Measurements from ENCODE around the gene TRERF1. TPM values are rescaled to one million over a fixed set of nuclear protein-coding genes. Genes with fewer than 3 reads are reported as not detected.

TRERF1 gene
- polyA plus RNA-seq, 3 donors: 14.1 to 18.3 (median 15.8) TPM

DNA sequence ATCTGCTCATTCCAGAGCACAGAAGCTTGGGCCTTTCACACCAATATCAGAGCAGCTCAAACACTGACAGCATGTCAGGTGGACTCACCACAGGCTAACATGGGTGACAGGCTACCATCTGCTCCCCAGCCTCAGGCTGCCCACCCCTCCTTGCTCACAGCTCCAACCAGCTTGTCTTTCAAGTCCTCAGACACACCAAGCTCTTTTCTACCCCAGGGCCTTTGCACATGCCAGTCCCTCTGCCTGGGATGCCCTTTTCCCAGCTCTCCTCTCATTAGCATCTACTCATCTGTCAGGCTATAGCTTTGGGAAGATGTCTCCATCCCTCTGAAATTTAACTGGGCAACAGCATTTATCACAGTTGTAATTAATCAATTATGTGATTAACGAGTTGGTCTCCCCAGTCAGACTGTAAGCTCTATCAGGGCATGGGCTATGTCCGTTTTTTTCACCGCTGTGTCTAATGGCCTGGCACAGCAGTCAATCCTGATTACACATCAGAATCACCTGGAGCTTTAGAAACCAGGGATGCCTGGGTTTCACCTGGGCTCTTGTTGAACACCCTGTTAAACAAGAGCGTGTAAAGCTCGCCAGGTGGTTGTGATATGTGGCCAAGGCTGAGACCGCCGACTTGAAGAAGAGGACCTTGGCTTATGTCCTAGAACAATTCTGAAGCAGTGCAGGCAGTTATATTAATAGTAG, 145.1 kb downstream of the TRERF1 start:
- no peak for DNase-seq

DNA sequence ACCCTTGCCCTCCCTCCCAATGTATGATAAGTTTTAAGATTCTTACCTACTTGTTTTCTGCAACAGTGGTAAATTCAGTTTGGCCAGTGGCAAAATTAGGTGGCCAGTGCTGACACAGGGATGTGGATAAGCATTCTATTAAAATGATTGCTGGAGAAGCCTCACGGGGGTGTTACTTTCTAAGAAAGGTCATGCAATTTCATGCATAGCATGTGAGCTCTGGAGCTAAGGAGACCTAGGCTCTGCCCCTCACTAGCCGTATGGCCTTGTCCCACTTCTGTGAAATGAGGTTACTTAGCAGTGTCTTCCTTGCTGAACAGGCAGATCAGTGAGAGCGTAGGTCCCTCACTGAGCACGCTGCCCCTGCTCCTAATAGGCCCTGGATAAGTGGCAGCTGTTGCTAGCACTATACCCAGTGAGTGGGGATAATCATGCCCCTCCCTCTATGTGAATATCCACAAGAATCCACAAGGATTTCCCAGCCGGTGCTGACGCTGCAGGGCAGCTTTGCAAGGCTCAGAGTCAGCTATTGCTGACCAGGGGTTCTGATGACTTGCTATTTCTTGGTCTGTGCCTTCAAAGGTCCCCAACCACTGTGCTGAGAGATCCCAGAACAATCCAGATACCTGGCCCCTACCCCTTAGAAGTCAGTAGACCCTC, 147.5 kb downstream of the TRERF1 start:
- DNase-seq: no peak

- DNase-seq: no peak
Measured at GRCh38 chr6:42302411-42302810, 149.3 kb downstream of the TRERF1 start.

DNA sequence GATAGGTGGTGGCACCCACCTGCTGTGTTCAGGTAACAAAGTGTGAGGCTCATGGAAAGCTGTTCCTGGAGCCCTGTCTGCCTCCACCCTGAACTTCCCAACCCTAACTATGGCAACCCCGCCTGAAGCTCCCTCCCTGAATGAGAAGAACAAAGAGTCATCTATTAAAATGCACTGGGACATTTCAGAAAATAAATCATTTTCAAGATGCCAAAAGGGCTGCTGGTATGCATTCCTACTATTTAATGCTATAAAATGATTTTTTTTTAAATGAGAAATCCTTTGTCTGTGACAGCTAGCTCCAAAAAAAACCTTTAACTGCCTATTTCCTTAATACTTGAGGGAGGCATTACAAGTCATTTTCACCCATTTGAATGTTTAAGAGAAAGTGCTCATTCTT, 149.7 kb downstream of the TRERF1 start:
- no peak for DNase-seq

GRCh38 chr6:42300701-42301100, 151.0 kb downstream of the TRERF1 start:
- DNase-seq: no peak

- no peak for DNase-seq
Measured at GRCh38 chr6:42300185-42300584, 151.5 kb downstream of the TRERF1 start.

- no peak for DNase-seq
Measured at GRCh38 chr6:42297661-42298060, 154.1 kb downstream of the TRERF1 start.

DNA sequence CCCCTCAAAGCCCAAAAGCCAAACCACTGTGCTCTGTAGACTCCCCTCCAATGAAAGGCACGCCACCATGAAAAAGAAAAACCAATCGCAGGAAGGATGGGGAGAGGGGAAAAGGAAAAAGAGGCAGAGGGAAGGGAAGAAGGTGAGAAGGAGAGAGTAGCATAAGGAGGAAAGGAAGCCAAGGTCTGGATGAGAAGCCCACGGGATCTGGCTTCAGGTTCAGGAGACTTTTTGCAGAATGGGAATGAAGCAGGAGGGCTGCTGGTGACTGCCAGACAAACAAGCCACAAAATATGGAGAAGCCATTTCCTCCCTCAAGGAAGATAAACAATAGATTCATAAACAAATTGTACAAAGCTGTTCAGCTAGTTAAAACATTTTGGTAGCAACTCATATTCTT, 155.1 kb downstream of the TRERF1 start:
- DNase-seq: no peak

DNA sequence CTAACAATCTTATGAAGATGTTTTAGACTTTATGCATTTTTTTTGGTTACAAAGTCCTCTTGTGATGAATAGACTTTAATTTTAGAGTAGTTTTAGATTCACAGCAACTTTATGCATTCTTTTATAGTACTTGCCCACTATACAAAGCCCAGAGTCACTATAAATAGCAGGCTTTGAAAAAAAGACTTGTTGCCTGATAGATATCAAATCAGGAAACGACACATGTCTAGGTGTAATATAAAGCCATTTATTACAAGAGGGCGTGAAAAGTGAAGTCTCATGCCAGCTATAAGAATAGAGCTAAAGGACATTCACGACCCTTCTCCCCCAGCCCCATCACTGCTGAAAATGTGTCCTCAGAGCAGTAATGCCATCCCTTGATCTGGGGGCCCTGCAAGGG, 156.0 kb downstream of the TRERF1 start:
- DNase-seq: no peak

DNA sequence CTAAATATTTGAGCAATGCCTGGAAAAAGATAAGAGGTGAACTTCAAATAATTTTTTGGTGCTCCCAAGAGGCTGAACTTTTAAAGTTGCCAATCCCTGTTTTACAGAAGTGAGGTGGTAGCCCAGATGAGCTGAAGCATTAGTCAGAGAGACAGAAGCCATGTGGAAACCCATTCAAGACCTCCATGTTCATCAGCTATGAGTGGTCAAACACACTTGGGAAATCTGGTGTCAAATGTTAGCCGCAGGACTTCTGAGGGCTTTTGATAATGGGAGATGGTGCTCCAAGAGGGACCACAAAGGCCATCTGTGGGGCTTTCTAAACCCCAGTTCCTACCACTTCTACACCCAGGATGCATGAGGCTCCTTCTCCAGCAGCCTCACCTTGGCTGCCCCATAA, 156.5 kb downstream of the TRERF1 start:
- no peak for DNase-seq

DNA sequence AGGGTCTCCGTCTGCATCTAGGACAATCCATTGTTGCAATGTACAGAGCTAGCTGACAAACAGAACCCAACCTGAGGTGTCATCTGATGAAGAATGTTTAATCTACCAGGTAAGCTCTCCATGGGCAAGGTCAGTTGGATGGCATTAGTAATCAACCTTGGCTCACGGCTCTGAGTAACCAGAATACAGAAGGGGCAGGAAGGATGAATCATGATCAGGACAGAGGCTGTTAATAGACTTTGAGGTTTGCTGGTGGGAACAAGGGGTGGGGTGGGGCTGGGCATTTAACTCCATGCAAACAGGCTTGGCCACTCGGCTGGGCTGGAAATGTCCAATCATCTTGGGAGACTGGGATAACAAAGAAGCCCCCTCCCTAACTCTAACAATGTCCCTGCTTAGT, 157.0 kb downstream of the TRERF1 start:
- DNase-seq: no peak

GRCh38 chr6:42293386-42293977, 158.2 kb downstream of the TRERF1 start:
- DNase-seq: no peak

GRCh38 chr6:42292004-42292740, 159.6 kb downstream of the TRERF1 start:
- DNase-seq: no peak

- DNase-seq: no peak
Measured at GRCh38 chr6:42287756-42288155, 164.0 kb downstream of the TRERF1 start.

- no peak for DNase-seq
Measured at GRCh38 chr6:42281570-42281969, 170.2 kb downstream of the TRERF1 start.

- DNase-seq: no peak
Measured at GRCh38 chr6:42280966-42281533, 170.7 kb downstream of the TRERF1 start.

- DNase-seq: no peak
Measured at GRCh38 chr6:42279966-42280629, 171.6 kb downstream of the TRERF1 start.

DNA sequence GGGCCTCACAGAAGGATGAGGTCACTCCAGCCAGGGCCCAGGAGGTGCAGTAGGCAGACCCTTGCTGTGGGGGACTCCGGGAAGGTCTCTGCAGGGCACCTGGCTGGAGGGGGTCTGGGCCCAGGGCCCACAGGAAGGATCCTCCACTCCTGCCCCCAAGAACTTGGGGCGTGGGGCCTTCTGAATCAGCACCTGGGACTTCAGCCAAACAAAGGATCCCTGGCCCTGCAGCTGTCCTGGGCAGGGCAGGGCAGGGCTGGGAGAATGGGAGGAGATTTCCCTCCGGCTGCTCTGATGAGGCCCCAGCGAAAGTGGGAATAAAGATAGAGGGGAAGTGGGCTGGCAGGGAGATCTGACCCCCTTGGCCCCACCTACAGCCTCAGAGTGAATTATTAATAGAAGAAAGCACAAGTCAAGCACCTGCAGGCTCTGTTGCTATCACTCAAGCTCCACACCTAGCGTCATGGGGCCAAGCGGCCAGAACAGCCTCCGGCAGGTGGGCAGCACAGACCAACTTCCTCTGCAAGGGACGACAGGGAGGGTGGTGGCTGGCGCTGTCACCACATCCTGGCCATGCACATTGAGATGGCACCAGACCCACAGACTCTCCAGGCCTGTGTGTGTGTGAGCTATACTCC, 172.5 kb downstream of the TRERF1 start:
- DNase-seq: no peak

DNA sequence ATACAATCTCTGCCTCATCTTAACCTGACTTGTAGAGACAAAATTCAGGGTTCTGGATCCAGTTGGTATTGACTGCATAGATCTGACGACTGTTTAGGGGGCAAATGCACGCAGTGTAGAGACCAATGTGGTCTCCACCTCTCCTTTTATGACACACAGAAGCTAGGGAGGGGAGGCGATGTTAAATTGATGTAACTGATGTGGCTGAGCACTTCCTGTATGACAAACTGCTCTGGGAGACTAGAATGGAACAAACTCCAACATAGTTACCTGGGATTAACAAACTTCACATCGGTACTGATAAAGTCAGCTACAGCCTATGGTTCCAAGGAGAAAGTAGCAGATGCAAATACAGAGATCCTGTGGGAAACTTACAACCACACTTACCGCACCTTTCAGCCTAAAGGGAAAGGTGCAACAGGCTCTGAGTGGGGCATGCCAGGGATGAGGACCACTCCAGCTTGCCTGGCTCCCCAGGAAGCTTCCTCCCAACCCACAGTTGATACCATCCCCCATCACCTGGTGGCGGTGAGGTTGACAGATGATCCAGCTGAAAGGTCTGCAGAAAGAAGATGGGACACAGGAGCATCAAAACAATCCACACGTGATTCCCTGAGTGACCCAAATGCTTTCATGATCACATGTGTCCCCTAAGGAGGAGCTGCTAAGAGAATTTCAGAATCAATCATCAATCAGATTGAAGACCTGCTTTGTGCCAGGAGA, 173.4 kb downstream of the TRERF1 start:
- DNase-seq: no peak

DNA sequence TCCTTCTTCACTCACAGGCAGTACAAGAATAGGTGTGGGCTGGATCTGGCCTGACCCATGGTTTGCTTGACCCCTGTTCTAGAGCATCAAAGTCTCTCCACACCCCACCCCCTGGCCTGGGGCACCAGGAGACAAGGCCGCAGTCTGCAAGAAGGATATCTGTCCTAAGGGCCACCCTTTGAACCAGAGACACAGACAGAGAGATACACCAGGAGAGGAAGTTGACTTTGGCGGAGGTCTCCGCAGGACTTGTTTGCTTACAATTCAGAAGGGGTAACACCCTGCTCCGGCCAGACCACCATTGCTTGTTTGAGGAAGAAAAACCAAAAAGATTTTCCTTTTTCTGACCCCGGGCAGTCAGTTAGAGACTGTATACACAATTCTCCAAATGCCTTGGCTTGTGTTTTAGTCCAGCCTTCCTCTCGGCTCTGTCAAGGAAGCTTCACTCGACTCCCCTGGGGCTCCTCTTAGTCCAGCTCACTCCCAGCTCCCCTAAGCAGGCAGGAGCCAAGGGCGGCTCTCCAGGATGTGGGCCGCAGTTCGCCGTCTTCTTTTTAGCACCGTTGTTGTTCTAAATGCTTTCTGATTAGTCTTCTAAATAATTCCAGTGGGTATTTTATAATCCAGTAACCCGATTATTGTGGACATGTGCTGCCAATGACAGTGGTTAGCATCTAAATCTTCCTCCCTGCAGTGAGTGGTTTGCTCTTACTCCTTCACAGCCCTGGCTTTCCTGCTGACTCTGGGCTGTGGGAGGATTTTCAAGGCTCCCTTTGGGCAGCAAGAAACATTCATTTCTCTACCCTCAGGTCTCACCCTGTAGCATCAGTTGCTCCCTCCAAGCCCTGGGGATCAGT, 175.5 kb downstream of the TRERF1 start:
- DNase-seq: no peak

All from renal pelvis (tissue), 4 donors.